H1 (cell line): ENCODE measurements around the gene MCEE. TPM values are rescaled to one million over a fixed set of nuclear protein-coding genes. Genes with fewer than 3 reads are reported as not detected.

ENCODE experiments used
- CTCF ChIA-PET: fragments of 300-600 bp; sonication (Branson Sonifier 250); formaldehyde crosslinking; loops from one replicate; lab custom pipeline; 2021; ENCODE audit not compliant: partially characterized antibody; lab: Charles Lee
- POLR2A ChIA-PET: fragments of 300-600 bp; sonication (Branson Sonifier 250); formaldehyde crosslinking; loops from one replicate; lab custom pipeline; 2021; ENCODE audit warnings: inconsistent platforms; ENCODE audit not compliant: partially characterized antibody; lab: Charles Lee
- DNase-seq, 2 experiments: peaks; one replicate each; pipeline versions ENCODE4 v3.0.0 to v3.0.0-alpha.2; 2010 to 2022; ENCODE audit warnings: low spot score in 2 of 2, low read depth in 1 of 2, mixed read lengths in 1 of 2
- FAIRE-seq: peaks from 2 replicates; lab custom pipeline; 2011; peaks lifted over from hg19 to GRCh38; lab: Jason Lieb, UNC
- H2AFZ ChIP-seq: 2 replicates; pipeline ENCODE4 v1.8.1; 2012; ENCODE audit warnings: low read length, inconsistent platforms
- H2AK5ac ChIP-seq: 2 replicates; pipeline ENCODE4 v1.6.1; 2013; ENCODE audit warnings: low read depth, low read length
- H2BK120ac ChIP-seq: replicated peaks from 2 replicates; pipeline ENCODE3; 2013; ENCODE audit warnings: low read depth, low read length, inconsistent platforms
- H2BK12ac ChIP-seq: 2 replicates; pipeline ENCODE4 v1.6.1; 2013; ENCODE audit warnings: low read depth, low read length
- H2BK15ac ChIP-seq: 2 replicates; pipeline ENCODE4 v1.6.1; 2013; ENCODE audit warnings: low read length
- H2BK20ac ChIP-seq: 2 replicates; pipeline ENCODE4 v1.6.1; 2013; ENCODE audit warnings: low read length
- H2BK5ac ChIP-seq: 2 replicates; pipeline ENCODE4 v1.6.1; 2013; ENCODE audit warnings: low read depth, low read length
- H3K14ac ChIP-seq: 2 replicates; pipeline ENCODE4 v1.6.1; 2013; ENCODE audit warnings: inconsistent platforms; ENCODE audit not compliant: insufficient read length
- H3K18ac ChIP-seq: 2 replicates; pipeline ENCODE4 v1.6.1; 2013; ENCODE audit warnings: low read length; ENCODE audit errors: extremely low read depth
- H3K23ac ChIP-seq: 2 replicates; pipeline ENCODE4 v1.6.1; 2013; ENCODE audit warnings: inconsistent platforms; ENCODE audit not compliant: insufficient read length
- H3K23me2 ChIP-seq: 2 replicates; pipeline ENCODE4 v1.6.1; 2013; ENCODE audit warnings: low read depth, low read length
- H3K27ac ChIP-seq: 2 replicates; pipeline ENCODE4 v1.6.1; 2011; ENCODE audit warnings: low read depth, low read length, inconsistent platforms
- H3K27me3 ChIP-seq, 4 experiments: replicated peaks in 1 of 4; 1 replicate in 1 of 4; 2 replicates in 3 of 4; pipeline versions ENCODE4 v1.6.1 to v1.8.1; 2011 to 2013; ENCODE audit warnings: low read length in 3 of 4, mild to moderate bottlenecking in 3 of 4, inconsistent platforms in 2 of 4, mixed read lengths in 2 of 4, moderate library complexity in 1 of 4; ENCODE audit not compliant: control insufficient read depth in 3 of 4, insufficient read depth in 3 of 4; ENCODE audit errors: extremely low read depth in 1 of 4
- H3K36me3 ChIP-seq, 4 experiments: 2 replicates each; pipeline versions ENCODE4 v1.6.1 to v1.8.1; 2011 to 2013; ENCODE audit warnings: mild to moderate bottlenecking in 4 of 4, low read length in 3 of 4, moderate library complexity in 2 of 4, control low read depth in 1 of 4, inconsistent platforms in 1 of 4; ENCODE audit not compliant: insufficient read depth in 4 of 4, control insufficient read depth in 2 of 4
- H3K4ac ChIP-seq: replicated peaks from 2 replicates; pipeline ENCODE3; 2013; ENCODE audit warnings: low read length, low read depth, mixed read lengths, inconsistent platforms; ENCODE audit not compliant: insufficient read length
- H3K4me1 ChIP-seq, 4 experiments: replicated peaks in 1 of 4; 1 replicate in 1 of 4; 2 replicates in 3 of 4; pipeline versions ENCODE4 v1.6.1 to v1.8.1; 2011 to 2013; ENCODE audit warnings: low read length in 3 of 4, inconsistent platforms in 2 of 4, mixed read lengths in 1 of 4; ENCODE audit not compliant: insufficient read depth in 4 of 4, control insufficient read depth in 3 of 4
- H3K4me2 ChIP-seq, 2 experiments: 2 replicates each; pipeline versions ENCODE4 v1.6.1 to v1.8.1; 2011 to 2013; ENCODE audit warnings: low read depth in 2 of 2, low read length in 2 of 2, control low read depth in 1 of 2, inconsistent platforms in 1 of 2, mild to moderate bottlenecking in 1 of 2; ENCODE audit not compliant: insufficient read depth in 1 of 2
- H3K4me3 ChIP-seq, 4 experiments: fragments of 200-600, 300-600 bp in 1 of 4; sonication (generic), shearing (Covaris generic), sonication (Bioruptor Twin) in 1 of 4; 2 replicates each; pipeline versions ENCODE4 v1.5.1 to v1.8.1; 2011 to 2016; ENCODE audit warnings: low read length in 4 of 4, low read depth in 3 of 4, control low read depth in 2 of 4, inconsistent platforms in 2 of 4, mild to moderate bottlenecking in 2 of 4, mixed read lengths in 1 of 4, moderate library complexity in 1 of 4; ENCODE audit not compliant: insufficient read depth in 2 of 4; ENCODE audit errors: extremely low read depth in 1 of 4
- H3K56ac ChIP-seq: replicated peaks from 2 replicates; pipeline ENCODE3; 2013; ENCODE audit warnings: low read depth, mild to moderate bottlenecking, mixed read lengths, low read length, inconsistent platforms; ENCODE audit not compliant: insufficient read length
- H3K79me1 ChIP-seq: 2 replicates; pipeline ENCODE4 v1.6.1; 2013; ENCODE audit warnings: low read depth, low read length, control low read depth
- H3K79me2 ChIP-seq, 2 experiments: 2 replicates each; pipeline versions ENCODE4 v1.6.1 to v1.8.1; 2012 to 2013; ENCODE audit warnings: low read length in 2 of 2, mild to moderate bottlenecking in 2 of 2, inconsistent platforms in 1 of 2; ENCODE audit not compliant: insufficient read depth in 2 of 2, control insufficient read depth in 1 of 2
- H3K9ac ChIP-seq, 4 experiments: replicated peaks in 1 of 4; 1 replicate in 1 of 4; 2 replicates in 3 of 4; pipeline versions ENCODE4 v1.6.1 to v1.8.1; 2011 to 2013; ENCODE audit warnings: low read depth in 3 of 4, low read length in 3 of 4, control low read depth in 2 of 4, mild to moderate bottlenecking in 2 of 4, moderate library complexity in 2 of 4, inconsistent platforms in 1 of 4; ENCODE audit errors: extremely low read depth in 1 of 4
- H3K9me3 ChIP-seq, 2 experiments: 2 replicates each; pipeline versions ENCODE4 v1.6.1 to v1.8.1; 2012 to 2013; ENCODE audit warnings: mild to moderate bottlenecking in 2 of 2, moderate library complexity in 2 of 2, control low read depth in 1 of 2, inconsistent platforms in 1 of 2, low read depth in 1 of 2, low read length in 1 of 2, mixed read lengths in 1 of 2; ENCODE audit not compliant: insufficient read depth in 2 of 2
- H4K20me1 ChIP-seq, 2 experiments: replicated peaks in 1 of 2; 2 replicates each; pipeline versions ENCODE3 to v1.8.1; 2011 to 2013; ENCODE audit warnings: inconsistent platforms in 2 of 2, low read length in 2 of 2, mild to moderate bottlenecking in 1 of 2; ENCODE audit not compliant: insufficient read depth in 2 of 2, control insufficient read depth in 1 of 2
- H4K5ac ChIP-seq: 2 replicates; pipeline ENCODE4 v1.6.1; 2013; ENCODE audit warnings: low read length, low read depth, mixed read lengths, inconsistent platforms; ENCODE audit not compliant: insufficient read length
- H4K8ac ChIP-seq: 2 replicates; pipeline ENCODE4 v1.8.0; 2013; ENCODE audit warnings: mild to moderate bottlenecking, moderate library complexity, low read length, inconsistent platforms; ENCODE audit not compliant: insufficient read depth; ENCODE audit errors: extremely low read depth
- H4K91ac ChIP-seq: replicated peaks from 2 replicates; pipeline ENCODE3; 2013; ENCODE audit warnings: low read length, mixed read lengths, inconsistent platforms; ENCODE audit not compliant: insufficient read length
- GTF2F1 ChIP-seq: IDR thresholded peaks from 2 replicates; pipeline ENCODE4 v1.6.1; 2012; ENCODE audit warnings: low read depth, low read length, improper control_type of control experiment, borderline replicate concordance
- NRF1 ChIP-seq: IDR thresholded peaks from 2 replicates; pipeline ENCODE4 v1.6.1; 2011; ENCODE audit warnings: mild to moderate bottlenecking, low read depth, low read length, improper control_type of control experiment
- WGBS, 2 experiments: shearing (Covaris generic) in 1 of 2; methylation state at CpG; one replicate each; pipeline versions ENCODE4 v1.1.6 to v1.1.7; 2013 to 2015; ENCODE audit warnings: low lambda C conversion rate in 2 of 2, mixed read lengths in 2 of 2, inconsistent platforms in 1 of 2, low coverage in 1 of 2, missing lambda C conversion rate in 1 of 2; ENCODE audit not compliant: insufficient replicate concordance in 2 of 2, insufficient coverage in 1 of 2, insufficient read length in 1 of 2; ENCODE audit errors: extremely low coverage in 1 of 2, missing lambda C conversion rate in 1 of 2; 5-methylcytosine and 5-hydroxymethylcytosine counted together
- polyA plus RNA-seq, 7 experiments: library from polyadenylated mRNA; depleted of rRNA in 3 of 7; stranded (reverse) in 5 of 7; unstranded in 2 of 7; fragments of >200 nt in 5 of 7; fragments of 200-250 nt in 2 of 7; gene quantifications; 1 replicate in 5 of 7; 2 replicates in 1 of 7; 4 replicates in 1 of 7; pipeline versions ENCODE4 v1.2.1 to v1.2.3, GENCODE V29; 2011 to 2013; ENCODE audit warnings: missing spikeins in 2 of 7, mixed read lengths in 2 of 7
- total RNA-seq: library from RNA; stranded (reverse); fragmentation: NEBNext Ultra II Directional; extraction: Animal tissue kit (Norgen Biotek cat#: 25700); gene quantifications from 2 replicates; pipeline ENCODE4 v1.2.1, GENCODE V29; 2021

MCEE gene
- total and polyA plus RNA-seq, 2 of the 8 experiments (the other 6 are each of a cell fraction or from before 2014, with no cell fraction given), result 7.3 to 14.1 TPM

- H2BK20ac ChIP-seq, result no peak overlapping the region
- no peak overlapping the region for H2AFZ ChIP-seq
- H3K36me3 ChIP-seq, result peaks cover 9 to 26% (median 18%) of the 10 kb centered on the region in 4 experiments
- no peak overlapping the region for H3K9ac ChIP-seq
- 93% methylated on average over 8 of the region's 8 CpGs; no CpG with 5 or more reads in 1 of the 2 experiments for WGBS, 2 experiments
- ChIA-PET POLR2A (interaction anchor here (3.6 kb wide), 1 partner anchor 8 kb away, joined by 19 read pairs; no protein-coding TSS in a partner anchor), CTCF (interaction anchor here (1.6 to 7.7 kb wide), 2 partner anchors 27 to 89 kb away, joined by 3 to 100 read pairs; no protein-coding TSS in a partner anchor)
- no peak overlapping the region for H3K4me3 ChIP-seq
- H4K5ac ChIP-seq, result no peak overlapping the region
- H2BK5ac ChIP-seq, result no peak overlapping the region
- no peaks in the 10 kb centered on the region for H3K9me3 ChIP-seq
- H3K56ac ChIP-seq, result no peak overlapping the region
- H3K14ac ChIP-seq, result no peak overlapping the region
- H3K23me2 ChIP-seq, result peaks cover 7% of the 10 kb centered on the region
- peaks cover 0 to 6% (median 1%) of the 10 kb centered on the region in 4 experiments; a peak in 4 of 7 replicates for H3K4me1 ChIP-seq
- FAIRE-seq (no peak), DNase-seq (no peak)
- H3K23ac ChIP-seq, result no peak overlapping the region
- H4K20me1 ChIP-seq, result peaks cover 0 to 9% of the 10 kb centered on the region in 2 experiments
- H3K27me3 ChIP-seq, result no peaks in the 10 kb centered on the region
- no peak overlapping the region for H3K4me2 ChIP-seq
- no peak overlapping the region for H3K4ac ChIP-seq
- no peak overlapping the region for H2BK12ac ChIP-seq
- no peak overlapping the region for H3K18ac ChIP-seq
- no peak overlapping the region for H3K27ac ChIP-seq
- no peak overlapping the region for H2AK5ac ChIP-seq
- peaks cover 3 to 23% of the 10 kb centered on the region in 2 experiments; a peak in 3 of 4 replicates for H3K79me2 ChIP-seq
- H2BK120ac ChIP-seq, result no peak overlapping the region
- no peak overlapping the region for H4K91ac ChIP-seq
- no peak overlapping the region for H4K8ac ChIP-seq
- no peak overlapping the region for H2BK15ac ChIP-seq
- peaks cover 3% of the 10 kb centered on the region; the same call in 1 of the 2 replicates for H3K79me1 ChIP-seq
- no peak for TF ChIP-seq NRF1
- no peak for TF ChIP-seq GTF2F1
Measured at GRCh38 chr2:71073475-71073874, 56.6 kb downstream of the MCEE start.
